GM12801 (cell line): ENCODE data around the gene ACOD1.

Experiments used
- TF ChIP-seq, protein P1 (sequence below): IDR thresholded peaks from one replicate; pipeline ENCODE4 v1.5.1; 2011; ENCODE audit warnings: control low read depth; ENCODE audit not compliant: insufficient read length; ENCODE audit errors: extremely low read depth

ACOD1 gene

DNA sequence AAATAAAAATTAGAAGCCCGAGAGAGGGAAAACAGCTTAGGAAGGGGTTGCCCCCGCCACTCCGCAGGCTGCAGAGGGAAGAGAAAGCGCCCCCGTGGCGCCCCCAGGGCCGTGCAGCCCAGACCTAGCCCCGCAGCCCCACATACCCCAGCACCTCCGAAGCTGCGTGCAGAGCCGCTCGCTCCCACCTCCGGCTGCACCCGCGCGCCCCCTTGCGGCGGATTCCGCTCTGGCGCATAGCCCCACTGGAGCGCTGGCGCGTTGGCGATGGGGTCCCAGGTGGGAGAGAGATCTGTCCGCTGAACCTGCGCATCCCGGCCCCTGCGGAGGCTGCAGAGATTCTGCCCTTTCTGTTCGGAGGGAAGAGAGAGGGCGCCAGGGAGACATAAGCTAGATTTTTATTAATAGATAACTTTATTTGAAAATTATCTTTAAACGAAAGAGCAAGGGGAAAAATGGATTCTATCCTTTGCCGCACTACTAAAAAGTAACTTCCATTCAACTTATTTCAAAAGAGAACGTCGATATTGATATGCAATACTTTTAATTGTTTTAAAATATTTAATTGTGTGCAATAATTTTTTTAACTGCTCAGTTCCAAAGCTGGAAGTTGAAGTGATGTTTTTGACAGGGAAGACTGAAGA, 31.9 kb downstream of the ACOD1 start:
- TF ChIP-seq, protein P1, sequence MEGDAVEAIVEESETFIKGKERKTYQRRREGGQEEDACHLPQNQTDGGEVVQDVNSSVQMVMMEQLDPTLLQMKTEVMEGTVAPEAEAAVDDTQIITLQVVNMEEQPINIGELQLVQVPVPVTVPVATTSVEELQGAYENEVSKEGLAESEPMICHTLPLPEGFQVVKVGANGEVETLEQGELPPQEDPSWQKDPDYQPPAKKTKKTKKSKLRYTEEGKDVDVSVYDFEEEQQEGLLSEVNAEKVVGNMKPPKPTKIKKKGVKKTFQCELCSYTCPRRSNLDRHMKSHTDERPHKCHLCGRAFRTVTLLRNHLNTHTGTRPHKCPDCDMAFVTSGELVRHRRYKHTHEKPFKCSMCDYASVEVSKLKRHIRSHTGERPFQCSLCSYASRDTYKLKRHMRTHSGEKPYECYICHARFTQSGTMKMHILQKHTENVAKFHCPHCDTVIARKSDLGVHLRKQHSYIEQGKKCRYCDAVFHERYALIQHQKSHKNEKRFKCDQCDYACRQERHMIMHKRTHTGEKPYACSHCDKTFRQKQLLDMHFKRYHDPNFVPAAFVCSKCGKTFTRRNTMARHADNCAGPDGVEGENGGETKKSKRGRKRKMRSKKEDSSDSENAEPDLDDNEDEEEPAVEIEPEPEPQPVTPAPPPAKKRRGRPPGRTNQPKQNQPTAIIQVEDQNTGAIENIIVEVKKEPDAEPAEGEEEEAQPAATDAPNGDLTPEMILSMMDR, result no peak

DNA sequence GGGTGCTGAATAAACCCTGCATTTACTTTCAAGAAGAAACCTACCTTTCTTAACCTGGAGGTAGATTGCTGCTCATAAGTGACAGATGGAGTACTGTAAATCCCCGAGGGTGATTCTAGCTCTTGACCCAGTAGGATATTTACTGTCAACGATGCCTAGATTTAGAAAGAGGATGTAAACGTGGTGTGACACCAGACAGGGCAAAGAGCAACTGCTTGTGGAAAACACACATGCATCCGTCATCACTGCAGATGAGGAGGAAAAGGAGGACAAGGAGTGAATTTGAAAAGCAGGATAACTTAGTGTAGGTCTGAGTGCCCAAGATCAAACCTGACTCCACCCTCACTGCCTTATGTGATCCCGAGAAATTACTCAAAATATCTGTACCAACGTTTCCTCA, 33.8 kb downstream of the ACOD1 start:
- TF ChIP-seq, protein P1, result no peak

DNA sequence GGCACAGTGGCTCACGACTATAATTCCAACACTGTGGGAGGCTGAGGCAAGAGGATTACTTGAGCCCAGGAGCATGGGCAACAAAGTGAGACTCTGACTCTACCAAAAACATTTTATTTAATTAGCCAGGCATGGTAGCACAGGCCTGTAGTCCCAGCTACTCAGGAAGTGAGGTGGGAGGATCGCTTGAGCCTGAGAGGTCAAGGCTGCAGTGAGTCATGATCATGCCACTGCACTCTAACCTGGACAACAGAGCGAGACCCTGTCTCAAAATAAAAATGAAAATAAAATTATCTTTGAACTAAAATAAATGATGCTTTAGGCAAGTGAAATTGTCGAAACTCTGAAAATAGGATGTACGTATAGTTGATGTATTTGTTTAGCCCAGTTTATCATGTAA, 35.4 kb downstream of the ACOD1 start:
- TF ChIP-seq, protein P1, result no peak

DNA sequence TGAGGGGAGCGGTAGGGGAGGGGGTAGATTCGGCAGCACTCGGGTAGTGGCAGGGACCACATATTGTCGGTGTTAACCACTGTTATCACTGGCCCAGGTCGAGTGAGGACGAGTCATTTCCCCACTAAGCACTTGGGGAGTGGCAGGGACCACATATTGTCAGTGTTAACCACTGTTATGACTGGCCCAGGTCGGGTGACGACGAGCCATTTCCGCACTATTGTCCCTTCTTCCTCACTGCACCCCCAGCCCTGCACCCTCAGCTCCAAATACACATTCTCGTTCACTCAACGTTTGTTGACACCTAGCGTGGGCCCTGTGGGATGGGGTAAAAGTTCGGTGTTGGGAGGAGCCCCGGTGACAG, 43.1 kb downstream of the ACOD1 start:
- TF ChIP-seq, protein P1, result no peak

DNA sequence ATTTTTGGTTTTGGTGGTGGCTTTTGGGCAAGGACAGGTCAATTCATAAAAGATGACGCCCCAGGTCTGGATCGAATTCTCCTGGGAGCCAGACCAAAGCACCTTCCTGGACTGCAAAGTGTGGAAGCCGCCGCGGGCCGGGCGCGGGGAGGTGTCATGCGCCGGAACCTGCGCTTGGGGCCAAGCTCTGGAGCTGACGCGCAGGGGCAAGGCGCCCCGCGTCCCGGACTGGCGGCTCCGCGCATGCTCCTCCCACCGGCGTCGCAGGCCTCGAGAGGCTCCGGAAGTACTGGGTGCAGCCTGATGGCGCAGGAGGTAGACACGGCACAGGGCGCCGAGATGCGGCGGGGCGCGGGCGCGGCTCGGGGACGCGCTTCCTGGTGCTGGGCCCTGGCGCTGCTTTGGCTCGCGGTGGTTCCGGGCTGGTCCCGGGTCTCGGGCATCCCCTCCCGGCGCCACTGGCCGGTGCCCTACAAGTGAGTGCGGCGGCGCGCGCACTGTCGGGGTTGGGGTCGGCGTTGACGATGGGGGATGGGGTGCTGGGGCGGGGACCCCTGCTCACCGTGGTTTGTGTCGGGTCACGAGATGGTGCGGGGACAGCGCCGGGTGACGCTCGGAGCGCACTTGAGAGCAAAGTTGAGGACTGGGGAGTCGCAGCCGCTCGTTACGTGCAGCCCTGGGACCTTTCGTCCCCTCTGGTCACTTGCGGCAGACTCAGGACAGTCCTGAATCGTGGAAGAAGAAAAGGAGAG, 43.7 kb downstream of the ACOD1 start, which contains the start of gene CLN5:
Gene CLN5 (plus strand): TSS at position 286 of the 752 bp plus-strand sequence. CDS start 18 bp downstream, at position 304.
- TF ChIP-seq, protein P1, result no peak

DNA sequence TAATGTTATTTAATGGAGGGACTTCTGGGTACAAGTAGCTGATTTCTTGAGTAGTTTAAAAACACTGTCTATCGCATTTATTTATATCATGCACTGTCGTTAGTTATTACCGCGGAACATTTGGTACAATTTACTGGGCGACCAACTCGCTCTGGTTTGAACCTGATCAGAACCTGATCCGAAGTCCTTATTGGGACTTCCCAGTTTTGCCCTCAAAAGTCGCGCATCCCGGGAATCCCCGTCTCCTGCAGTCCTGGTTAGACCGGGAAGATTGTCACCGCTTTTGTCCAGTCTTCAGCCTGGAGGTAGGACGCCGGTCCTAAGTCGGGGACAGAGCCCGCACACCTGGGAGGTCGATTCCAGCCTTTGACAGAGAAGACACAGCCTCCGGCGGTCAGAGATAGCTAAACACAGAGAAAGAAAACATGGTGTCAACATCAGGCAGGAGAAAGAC, 44.3 kb downstream of the ACOD1 start:
- TF ChIP-seq, protein P1, result no peak

DNA sequence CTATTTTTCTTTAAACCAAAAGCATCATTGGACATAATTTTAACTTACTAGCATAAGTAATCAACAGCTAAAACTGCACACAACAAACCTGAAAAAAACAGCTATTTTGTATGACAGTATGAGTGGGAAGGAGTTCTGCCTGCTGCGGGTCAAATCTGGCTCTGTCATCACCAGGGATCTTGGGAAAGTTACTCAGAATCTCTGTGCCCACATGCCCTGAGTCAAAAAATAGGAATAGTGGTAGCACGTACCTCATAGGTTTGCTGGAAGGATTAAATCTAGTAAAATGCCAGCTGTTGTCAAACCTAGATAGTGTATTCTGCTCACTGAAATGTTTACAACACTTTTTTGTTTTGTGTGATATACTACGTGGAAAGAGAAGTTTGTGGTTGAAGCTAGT, 44.7 kb downstream of the ACOD1 start:
- TF ChIP-seq, protein P1, result no peak
